Hematopoietic multipotent progenitor cell treated with erythropoietin and hydrocortisone succinate and interleukin-3 and kit ligand, for 15 days (in vitro differentiated cells): Measurements from ENCODE around the gene DOCK2.

Source experiments
- DNase-seq: peaks from one replicate; pipeline ENCODE4 v3.0.0-alpha.2; 2015; ENCODE audit warnings: low spot score

The DOCK2 gene

DNA sequence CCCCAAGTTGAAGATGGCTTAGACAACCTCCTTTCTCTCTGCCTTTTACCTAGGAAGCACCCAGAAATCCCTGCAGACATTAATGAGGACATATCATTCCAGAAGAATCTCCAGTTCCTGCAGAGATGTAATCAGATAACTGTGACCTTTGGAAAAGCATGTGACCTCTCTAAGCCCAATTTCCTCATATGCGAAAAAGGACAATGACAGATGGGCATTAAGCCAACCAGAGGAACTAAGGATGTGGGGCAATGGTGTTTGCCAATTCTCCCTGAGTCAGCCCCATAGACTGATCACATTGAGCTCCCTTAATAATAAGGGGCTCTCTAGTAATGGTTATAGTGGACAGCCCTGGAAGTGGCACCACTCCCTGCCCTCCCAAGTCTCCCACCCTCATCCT lies 458.6 kb downstream of the DOCK2 start:
- DNase-seq: no peak

DNA sequence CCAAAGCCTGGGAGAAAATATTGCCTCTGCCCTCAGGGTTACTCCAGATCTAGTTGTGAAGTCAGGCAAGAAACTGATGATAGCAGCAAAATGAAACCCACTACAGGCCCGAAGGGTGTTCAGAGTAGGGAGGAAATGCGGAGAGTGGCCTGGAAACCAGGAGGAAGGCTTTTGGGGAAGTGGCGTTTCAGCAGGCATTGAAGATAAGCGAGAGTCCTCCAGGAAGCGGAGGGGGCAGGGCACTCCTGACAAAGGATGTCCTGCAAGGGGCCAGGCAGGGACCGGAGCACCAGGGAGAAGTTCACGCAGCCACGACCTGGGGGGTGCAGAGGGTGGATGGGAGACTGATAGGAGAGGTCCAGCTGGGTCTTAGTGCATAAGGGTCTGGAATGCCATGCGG lies 460.9 kb downstream of the DOCK2 start:
- DNase-seq: no peak

DNA sequence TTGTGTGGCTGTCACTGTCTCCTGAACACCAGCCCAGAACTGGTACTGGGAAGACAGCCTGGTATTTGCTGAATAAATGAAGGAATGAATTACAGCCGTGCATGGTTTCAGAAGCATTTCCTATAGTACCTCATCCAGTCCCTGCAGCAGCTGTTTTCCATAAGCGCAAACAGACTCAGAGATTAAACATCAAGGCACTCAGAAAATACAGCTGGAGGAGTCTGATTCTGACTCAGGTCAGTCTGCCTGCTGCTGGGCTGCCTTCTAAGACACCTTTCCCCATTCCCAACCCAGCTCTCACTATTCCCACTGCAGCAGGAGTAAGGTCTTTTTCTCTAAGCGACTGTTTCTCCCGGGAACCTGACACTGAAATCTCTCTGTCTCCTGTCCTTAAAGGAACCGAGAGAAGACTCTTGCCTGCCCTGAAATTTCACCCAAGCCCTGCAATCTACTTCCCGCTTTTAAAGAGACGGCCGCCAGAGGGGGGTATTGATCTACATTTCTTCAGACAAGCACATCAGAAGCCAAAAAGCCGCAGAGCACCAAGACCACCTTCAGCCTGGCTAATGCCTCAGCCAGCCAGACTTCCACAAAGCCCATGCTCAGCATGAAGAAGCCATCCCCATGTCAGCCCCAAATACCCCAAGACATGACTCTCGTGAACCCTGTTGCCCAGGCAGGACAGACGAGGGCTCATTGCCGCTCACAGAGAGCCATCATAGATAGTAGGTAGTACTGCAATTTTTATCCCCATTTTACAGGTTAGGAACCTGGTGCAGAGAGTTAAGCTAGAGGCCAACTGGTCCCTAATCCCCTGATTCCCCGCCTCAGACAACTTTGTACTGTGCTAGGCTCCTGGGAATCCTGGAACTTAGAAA lies 463.2 kb downstream of the DOCK2 start:
- DNase-seq: peak; percentile 27

DNA sequence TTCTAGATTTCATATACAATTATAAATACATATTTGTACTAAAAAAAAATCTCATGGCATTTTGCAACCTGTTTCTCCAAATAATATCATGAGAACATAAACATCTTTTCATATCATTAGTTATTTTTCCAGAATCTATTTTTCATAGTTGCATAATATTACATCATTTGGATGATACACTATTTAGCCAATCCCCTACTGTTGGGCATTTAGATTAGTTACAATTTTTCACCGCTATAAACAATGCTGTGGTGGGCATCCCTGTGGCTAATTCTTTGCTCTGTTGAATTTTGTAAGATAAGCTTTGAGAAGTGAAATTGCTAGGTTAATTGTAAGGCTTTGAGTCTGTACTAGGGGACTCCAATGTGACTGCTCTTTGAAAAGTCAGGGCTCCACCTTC lies 466.4 kb downstream of the DOCK2 start:
- DNase-seq: no peak

DNA sequence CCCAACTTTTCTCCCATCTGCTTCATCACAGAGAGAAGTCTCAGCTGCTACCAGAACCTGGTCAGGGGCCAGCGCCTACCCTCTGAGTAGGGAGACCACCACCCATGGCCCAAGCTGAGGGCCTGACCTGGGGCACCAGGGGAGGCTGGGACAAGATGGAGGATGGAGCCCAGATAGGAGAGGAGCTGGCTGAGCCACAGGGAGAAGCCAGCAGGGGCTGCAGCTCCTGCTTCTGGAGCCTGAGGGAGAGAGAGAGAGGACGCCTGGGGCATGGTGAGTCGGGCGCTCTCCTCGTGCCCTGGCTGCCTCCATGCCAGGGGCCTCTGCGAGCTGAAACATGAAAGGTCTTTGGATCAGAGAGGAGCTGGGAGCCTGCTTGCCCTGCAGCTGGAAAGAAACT lies 467.2 kb downstream of the DOCK2 start:
- DNase-seq: no peak

DNA sequence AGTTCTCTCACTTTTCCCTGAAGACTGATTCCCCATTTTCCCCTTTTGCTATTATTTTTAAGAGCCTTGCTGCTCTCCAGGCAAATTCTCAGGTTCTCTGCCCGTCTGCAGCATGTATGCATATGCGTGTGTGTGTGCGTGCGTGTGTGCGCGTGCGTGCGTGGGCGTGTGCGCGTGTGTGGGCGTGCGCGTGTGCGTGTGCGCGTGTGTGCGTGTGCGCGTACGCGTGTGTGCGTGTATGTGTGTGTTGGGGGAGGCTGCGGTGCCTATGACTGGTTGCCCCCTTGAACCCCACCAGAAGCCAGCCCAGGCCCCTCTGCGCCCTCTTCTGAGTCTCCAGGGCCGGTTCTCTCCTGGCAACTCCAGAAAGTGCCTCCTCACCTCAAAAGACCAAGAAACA lies 467.6 kb downstream of the DOCK2 start:
- no peak for DNase-seq

DNA sequence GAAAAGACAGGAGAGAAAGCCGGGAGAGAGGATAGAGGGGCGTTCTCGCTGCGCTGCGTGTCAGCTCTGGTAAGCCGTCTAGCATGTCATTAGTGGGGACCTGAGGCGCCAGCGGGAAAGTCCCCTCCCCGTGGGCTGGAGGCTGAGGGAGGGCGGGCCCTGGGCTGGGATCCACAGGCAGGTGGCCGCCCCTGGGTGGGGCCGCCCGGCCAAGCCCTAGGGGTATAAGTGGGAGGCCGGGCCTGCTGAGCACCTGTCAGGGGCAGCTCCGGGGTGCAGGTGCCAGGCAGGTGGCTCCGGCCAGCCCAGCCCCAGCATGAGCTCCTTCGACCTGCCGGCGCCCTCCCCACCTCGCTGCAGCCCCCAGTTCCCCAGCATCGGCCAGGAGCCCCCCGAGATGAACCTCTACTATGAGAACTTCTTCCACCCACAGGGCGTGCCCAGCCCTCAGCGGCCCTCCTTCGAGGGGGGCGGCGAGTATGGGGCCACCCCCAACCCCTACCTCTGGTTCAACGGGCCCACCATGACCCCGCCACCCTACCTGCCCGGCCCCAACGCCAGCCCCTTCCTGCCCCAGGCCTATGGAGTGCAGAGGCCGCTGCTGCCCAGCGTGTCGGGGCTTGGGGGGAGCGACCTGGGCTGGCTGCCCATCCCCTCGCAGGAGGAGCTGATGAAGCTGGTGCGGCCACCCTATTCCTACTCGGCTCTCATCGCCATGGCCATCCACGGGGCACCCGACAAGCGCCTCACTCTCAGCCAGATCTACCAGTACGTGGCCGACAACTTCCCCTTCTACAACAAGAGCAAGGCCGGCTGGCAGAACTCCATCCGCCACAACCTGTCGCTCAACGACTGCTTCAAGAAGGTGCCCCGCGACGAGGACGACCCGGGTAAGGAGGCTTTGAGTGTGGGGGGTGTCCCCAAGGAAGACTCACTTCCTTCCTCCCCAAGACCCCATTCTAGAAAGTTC lies 468.9 kb downstream of the DOCK2 start, which contains the start of gene FOXI1:
Gene FOXI1 (plus strand): TSS at position 256 of the 970 bp plus-strand sequence. CDS start 61 bp downstream, at position 317.
- no peak for DNase-seq

DNA sequence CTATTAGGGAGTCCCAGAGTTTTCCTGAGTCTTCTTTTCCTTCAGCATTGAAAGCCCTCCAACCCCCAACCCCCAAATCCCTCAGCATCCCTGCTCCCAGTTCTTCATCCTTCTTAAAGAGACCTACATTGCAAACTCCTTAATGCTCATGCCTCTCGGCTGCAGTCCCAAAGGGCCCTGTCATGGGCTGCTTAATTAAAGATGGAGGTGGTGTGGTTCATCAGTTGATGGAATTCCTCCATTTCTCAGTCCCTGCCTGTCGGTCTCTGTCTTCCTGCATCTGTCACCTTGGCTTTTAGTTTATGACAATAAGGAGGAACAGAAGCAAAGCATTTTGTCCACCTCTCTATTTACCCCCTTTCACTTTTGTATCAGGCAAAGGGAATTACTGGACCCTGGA lies 470.6 kb downstream of the DOCK2 start:
- DNase-seq: no peak

DNA sequence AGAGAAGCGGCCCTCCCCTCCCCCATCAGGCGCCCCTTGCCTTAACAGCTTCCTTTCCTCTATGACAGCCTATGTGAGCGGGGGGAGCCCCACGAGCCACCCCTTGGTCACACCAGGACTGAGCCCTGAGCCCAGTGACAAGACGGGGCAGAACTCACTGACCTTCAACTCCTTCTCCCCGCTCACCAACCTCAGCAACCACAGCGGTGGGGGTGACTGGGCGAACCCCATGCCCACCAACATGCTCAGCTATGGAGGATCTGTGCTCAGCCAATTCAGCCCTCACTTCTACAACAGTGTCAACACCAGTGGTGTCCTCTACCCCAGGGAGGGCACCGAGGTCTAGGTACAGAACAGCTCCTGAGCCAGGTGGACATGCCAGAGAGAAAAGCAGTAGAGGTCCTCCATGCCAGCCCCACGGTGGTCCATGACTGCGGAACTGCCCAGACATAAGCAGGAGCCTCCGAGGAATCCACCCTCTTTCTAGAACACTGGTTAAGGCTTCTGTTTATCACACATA lies 471.3 kb downstream of the DOCK2 start:
- no peak for DNase-seq

DNA sequence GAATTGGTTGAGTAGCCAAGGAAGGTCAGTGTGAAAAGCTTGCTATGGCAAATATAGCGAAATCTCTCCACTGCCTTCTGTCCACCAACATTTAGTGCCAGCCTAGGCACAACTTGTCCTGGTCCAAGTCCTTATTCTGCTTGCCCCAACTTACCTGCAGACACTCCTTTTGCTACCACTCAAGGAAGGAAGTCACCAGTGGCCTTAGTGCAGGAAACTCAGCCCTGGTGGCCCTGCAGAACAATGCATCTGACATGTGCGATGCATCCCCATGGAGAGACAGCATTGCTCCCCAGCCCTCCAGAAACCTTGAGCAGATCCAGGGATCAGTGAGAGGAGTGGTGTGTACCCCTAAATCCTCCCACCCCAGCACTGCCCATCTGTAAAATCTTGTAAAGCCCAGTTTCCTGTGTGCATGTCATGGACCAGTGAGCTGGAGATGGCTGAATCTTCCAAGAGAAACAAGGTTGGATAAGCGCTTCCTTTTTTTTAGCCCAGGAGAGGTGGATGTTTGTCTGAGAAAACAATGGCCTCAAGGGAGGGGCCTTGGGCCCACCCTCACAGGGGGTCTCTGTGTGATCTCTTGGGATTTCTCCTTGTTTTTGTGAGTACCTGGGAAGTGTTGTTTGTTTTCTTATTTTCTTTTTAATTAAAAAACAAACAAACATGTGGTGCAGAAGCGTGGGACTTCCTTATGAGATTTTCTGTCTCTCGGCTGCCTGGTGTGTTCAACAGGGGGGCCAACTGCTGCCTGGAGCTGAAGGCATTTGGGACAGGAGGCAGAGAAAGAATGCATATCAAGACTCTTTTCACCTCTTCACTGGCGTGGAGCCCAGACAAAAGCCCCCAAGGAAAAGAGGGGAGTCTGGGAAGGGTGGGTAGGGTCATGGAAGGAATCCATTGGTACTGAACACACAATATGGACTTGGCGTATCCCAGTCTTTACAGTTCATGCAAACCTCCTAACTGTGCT lies 472.3 kb downstream of the DOCK2 start:
- DNase-seq: no peak

DNA sequence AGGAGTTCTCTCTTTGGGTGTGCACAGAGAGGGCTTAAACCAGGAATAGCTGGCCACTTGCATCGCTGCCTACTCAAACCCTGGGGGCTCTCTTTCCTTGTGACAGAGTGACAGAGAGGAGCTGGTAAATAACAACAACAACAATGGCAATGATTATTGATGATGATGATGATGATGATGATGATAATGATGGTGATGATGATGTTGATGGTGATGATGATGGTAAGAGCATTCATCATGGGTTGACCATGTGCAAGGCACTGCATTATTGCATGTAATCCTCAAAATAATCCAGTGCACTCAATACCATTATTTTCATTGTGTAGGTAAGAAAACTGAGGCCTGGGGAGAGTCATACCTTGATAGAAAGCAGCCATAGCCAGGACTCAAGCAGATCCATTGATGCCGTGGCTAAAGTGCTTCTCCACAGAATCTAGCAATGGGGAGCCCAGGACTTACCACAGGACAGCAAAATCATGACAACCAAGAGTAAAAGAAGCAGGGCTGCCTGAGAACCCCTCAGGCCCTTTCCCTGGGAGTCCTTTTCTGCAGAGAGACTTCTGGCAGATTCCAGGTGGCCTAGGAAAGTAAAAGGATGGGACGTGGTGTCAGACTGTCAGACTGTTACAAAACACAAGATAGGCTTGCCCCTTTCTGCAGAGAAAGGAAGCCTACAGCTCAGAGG lies 473.5 kb downstream of the DOCK2 start:
- no peak for DNase-seq

DNA sequence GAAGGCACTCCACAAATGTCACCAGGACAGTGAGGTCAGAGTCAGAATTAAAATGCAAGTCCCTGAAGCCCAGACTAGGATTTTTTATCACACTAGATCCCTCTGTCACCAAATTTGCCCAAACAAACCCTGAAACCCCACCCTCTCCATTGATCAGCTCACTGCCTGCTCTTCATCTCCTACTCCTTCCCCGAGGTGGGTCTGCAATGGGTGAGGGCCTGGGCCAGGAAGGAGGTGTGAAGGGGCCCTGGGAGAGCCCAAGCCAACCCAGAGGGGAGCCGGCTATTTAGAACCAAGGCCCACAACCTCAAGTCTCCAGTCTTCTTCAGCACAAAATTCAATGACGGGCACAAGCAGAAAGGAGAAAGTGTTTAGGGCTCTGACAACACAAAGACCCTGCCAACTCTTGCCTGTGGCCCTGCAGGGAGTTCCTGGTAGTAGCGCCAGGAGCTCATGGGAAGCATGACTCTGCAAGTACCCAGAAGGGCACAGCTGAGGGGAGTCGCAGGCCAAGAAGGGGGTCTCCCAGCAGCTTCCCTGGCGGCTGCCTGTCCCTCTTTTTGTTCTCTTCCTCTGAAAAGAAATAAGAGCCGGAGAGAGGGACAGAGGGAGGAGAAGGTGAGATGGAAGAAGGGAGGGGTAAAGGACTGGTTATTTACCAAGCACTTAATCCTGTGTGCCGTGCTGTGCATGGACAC lies 474.2 kb downstream of the DOCK2 start:
- DNase-seq: no peak

DNA sequence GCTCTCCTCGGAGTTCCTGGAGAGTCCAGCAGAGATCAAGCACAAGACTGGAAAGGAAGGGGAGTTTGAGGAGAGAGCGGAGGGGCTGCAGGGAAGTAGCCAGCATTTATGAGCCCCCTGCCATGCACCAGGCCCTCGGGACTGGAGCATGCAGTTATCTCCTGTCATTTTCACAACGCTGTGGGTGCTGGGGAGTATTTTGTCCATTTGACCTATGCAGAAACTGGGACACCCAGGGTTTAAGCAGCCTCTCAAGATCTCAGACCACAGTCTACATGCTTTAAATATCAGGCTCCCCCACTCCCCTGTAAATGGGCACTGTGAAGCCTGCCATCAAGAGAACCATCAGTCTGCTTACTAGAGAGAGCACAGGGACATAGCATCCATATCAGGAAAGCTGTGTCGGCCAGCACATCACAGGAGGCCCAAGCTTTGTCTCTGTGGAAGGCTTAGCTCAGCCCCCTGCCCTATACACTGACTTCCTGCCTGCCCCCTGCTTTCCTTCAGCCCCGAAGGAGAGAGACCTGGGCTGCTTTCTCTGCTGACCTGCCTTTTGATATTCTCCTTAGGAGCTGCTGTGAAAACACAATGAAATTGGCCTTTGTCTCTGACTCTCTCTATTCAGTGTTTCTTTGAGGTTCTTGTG lies 475.9 kb downstream of the DOCK2 start:
- DNase-seq: no peak

DNA sequence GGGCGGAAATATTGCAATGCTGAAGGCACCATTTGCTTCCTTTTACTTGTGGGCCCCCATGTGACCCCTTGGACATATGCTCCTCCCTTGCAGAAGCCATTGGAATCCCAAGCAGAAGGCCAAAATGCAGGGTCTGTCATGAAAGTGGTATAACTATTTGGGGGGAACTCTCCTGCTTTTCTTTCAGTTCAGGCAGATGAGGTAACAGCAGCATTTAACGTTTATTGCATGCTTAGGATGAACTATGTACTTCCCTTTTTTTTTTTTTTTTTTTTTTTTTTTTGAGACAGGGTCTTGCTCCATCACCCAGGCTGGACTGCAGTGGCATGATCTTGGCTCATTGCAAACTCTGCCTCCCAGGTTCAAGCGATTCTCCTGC lies 476.4 kb downstream of the DOCK2 start:
- no peak for DNase-seq

DNA sequence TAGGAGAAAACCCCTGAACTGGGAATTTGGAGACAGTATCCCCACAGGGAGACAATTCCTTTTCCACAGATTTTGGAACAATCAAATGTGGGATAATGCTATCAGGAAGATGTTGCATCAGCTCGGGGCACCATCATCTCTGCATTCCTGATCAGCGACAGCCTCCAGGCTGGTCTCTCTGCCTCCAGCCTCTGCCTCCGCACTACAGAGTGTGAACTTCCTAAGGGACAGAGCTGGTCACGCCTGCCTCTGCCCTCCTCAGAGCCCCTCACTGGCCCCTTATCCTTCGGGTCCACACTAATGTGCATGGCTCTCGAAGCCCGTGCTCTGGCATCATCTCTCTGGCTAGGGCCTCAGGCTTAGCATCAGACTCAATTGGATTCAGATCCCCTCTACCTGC lies 477.2 kb downstream of the DOCK2 start:
- no peak for DNase-seq

DNA sequence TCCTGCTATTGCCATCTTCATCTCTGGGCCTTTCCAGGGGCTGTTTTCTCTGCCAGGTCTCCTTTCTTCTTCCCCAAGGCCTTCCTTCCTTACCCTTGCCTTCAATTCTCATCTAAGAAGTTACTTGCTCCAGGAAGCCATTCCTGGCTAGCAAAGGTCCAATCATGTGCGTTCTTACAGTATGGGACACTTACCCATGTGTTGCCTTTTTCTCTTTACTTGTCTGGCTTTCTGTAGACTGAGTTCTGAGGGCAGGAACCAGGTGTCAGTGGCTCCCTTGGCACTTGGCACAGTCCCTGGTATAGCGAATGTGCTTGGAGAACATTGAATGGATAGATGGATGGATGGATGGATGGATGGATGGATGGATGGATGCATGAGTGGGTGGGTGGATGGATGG lies 478.9 kb downstream of the DOCK2 start:
- no peak for DNase-seq

DNA sequence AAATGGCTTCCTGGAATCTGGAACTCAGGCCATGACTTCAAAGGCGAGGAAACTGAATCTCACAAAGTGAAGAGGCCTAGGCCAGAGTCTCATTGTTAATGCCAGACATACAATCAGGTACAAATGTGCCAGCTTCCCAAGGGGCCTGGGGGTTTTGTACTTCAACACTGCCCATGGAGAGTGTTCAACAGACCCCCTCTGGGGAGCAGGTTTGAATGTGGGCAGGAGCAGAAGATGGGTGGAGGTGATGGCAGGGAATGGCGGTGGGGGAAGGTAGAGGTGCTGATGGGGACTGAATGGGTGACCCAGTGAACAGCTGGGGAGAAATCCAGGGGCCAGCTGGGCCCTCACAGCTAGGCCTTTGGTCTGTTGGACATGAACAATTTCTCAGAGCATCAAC lies 480.7 kb downstream of the DOCK2 start:
- DNase-seq: no peak

DNA sequence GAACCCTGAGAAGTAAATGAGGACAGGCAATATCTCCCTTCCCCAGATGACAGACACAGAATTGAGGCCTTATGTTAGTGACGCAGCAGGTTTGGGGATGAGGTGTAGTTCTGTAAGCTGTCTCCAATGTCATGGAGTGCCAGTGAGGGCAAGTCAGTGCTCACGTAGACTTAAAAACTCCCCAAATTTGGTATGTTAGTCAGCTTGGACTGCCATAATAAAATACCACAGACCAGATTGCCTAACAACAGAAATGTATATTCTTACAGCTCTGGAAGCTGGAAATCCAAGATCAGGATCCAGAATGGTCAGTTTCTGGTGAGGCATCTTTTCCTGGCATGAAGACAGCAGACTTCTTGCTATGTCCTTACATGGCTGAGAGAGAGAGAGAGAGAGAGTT lies 483.5 kb downstream of the DOCK2 start:
- DNase-seq: no peak

DNA sequence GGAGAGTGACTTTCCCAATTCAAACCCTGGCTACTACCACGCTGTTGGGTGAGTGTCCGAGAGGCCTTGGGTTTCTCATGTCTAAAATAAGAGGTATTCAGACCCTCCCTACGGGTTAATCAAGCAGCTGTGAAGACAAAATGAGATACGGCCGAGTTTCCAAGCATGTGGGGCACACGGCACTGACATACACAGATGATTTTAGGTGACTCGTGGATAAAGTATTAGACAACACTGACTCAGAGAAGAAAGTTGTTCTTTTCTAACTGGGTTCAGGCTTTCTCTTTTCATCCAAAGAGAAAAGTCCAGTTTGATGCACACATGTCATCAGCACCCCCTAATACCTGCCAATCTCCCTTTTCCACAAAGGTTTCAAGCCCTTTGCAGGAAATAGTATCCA lies 484.2 kb downstream of the DOCK2 start:
- no peak for DNase-seq

DNA sequence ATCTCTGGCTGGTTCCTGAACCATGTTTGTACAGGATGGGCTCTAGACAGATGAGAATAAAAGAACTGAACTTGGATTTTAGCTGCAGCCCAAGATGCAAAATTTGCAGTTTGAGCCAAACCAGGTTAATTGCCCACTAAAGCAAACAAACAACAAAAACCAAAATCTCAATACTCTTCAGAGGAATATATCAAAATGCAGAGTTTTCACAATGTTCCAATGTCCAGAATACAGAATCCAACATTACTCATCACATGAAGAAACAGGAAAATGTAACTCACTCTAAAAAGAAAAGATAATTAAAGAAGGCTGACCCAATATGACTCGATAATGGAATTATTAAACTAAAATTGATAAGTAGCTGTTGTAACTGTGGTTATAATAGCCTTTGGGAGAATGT lies 489.0 kb downstream of the DOCK2 start:
- no peak for DNase-seq
